Chondrocyte (in vitro differentiated cells): ENCODE measurements around the gene IFI44L. TPM values are rescaled to one million over a fixed set of nuclear protein-coding genes. Genes with fewer than 3 reads are reported as not detected.

Source experiments
- DNase-seq: peaks from one replicate; pipeline ENCODE4 v3.0.0; 2021; ENCODE audit warnings: mixed read lengths, low spot score
- H3K27ac Mint-ChIP-seq: one replicate; pipeline ENCODE4 v1.8.0; 2021; ENCODE audit warnings: mild to moderate bottlenecking, moderate library complexity, mixed read lengths; ENCODE audit not compliant: unreplicated experiment
- H3K27me3 Mint-ChIP-seq: 2 replicates; pipeline ENCODE4 v1.8.0; 2021; ENCODE audit warnings: low read depth, mixed read lengths
- H3K36me3 Mint-ChIP-seq: 2 replicates; pipeline ENCODE4 v1.8.0; 2021; ENCODE audit warnings: low read depth, mixed read lengths
- H3K4me1 Mint-ChIP-seq: 2 replicates; pipeline ENCODE4 v1.8.0; 2021; ENCODE audit warnings: low read depth, mild to moderate bottlenecking, mixed read lengths
- H3K4me3 Mint-ChIP-seq: one replicate; pipeline ENCODE4 v1.8.0; 2021; ENCODE audit warnings: mild to moderate bottlenecking, moderate library complexity, mixed read lengths; ENCODE audit not compliant: unreplicated experiment
- H3K9me3 Mint-ChIP-seq: 2 replicates; pipeline ENCODE4 v1.8.0; 2021; ENCODE audit warnings: low read depth, mixed read lengths
- total RNA-seq: library from RNA; stranded (reverse); gene quantifications from 3 replicates; pipeline ENCODE4 v1.2.1, GENCODE V29; 2021
- TF ChIP-seq, protein P1 (sequence below): fragments of 200-600 bp; sonication (generic); IDR thresholded peaks from 2 replicates; pipeline ENCODE4 v1.5.0; 2021; ENCODE audit warnings: antibody characterized with exemption, mild to moderate bottlenecking, moderate library complexity

Gene IFI44L
- total RNA-seq, 1 donor from 2014 or later, result 10.8 TPM

DNA sequence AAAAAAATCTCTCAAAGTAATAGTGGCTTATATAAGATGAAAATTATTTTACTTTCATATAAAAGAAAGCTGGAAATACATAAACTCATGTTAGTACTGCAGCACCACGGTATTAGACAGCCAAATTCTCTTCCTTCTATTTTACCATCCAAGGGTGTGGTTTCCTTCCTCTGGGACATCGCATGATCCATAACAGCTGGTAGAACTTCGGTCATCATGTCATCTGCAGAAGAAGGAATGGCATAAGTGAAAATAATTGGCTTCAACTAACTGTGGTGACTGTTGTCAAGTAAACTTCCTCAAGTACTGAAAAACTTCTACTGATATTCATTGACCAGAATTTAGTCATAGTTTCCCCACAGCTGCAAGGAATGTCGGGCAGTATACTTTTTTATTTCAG, 28.3 kb upstream of the IFI44L start:
- Mint-ChIP-seq H3K9me3 (peaks cover 8% of the 10 kb centered on the region), H3K27ac (no peak overlapping the region), H3K36me3 (no peaks in the 10 kb centered on the region), H3K4me1 (peaks cover 24% of the 10 kb centered on the region), H3K27me3 (no peaks in the 10 kb centered on the region), H3K4me3 (no peak overlapping the region)
- DNase-seq, result no peak
- TF ChIP-seq, protein P1, sequence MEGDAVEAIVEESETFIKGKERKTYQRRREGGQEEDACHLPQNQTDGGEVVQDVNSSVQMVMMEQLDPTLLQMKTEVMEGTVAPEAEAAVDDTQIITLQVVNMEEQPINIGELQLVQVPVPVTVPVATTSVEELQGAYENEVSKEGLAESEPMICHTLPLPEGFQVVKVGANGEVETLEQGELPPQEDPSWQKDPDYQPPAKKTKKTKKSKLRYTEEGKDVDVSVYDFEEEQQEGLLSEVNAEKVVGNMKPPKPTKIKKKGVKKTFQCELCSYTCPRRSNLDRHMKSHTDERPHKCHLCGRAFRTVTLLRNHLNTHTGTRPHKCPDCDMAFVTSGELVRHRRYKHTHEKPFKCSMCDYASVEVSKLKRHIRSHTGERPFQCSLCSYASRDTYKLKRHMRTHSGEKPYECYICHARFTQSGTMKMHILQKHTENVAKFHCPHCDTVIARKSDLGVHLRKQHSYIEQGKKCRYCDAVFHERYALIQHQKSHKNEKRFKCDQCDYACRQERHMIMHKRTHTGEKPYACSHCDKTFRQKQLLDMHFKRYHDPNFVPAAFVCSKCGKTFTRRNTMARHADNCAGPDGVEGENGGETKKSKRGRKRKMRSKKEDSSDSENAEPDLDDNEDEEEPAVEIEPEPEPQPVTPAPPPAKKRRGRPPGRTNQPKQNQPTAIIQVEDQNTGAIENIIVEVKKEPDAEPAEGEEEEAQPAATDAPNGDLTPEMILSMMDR, result no peak

DNA sequence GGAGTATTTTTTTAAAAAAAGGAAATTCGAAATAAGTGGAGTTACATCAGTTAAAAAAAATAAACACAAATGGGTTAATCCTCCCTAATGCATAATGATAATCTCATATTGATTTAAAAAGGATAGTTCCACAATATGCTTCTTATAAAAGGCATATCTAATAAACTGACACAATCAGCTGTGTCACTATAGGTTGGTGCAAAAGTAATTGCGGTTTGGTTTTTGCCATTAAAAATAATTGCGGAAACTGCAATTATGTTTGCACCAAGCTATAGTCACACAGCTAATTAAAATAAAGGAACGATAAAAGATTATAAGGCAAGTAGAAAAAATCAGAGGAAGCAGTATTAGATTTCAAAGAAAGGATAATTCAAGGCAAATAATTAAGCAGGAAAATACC, 21.0 kb upstream of the IFI44L start:
- Mint-ChIP-seq H3K4me1 (no peaks in the 10 kb centered on the region), H3K36me3 (no peaks in the 10 kb centered on the region), H3K27ac (no peak overlapping the region), H3K9me3 (peaks cover 6% of the 10 kb centered on the region), H3K27me3 (no peaks in the 10 kb centered on the region), H3K4me3 (no peak overlapping the region)
- DNase-seq, result no peak
- TF ChIP-seq, protein P1, result no peak

DNA sequence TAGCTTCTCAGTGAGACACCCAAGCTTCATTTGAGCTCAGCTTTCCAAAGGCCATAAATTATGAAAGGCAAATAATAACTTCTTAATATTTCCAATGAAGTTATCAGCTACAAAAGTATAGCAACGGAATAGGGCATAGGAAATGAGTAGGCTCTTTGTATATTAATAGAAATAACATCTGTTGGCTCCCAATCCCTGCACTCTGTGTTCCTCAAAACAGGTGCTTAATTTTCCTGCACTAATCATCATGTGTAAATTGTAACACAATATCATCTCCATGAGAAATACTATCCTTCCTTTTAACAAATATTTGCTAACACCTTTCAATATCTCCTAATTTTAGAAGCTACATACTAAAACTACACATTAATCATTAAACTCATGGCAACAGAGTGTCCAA, 19.2 kb upstream of the IFI44L start:
- no peaks in the 10 kb centered on the region for H3K27me3 Mint-ChIP-seq
- no peak for DNase-seq
- no peaks in the 10 kb centered on the region for H3K9me3 Mint-ChIP-seq
- TF ChIP-seq, protein P1, result no peak
- no peak overlapping the region for H3K27ac Mint-ChIP-seq
- H3K4me3 Mint-ChIP-seq, result no peak overlapping the region
- H3K36me3 Mint-ChIP-seq, result no peaks in the 10 kb centered on the region
- no peaks in the 10 kb centered on the region for H3K4me1 Mint-ChIP-seq

DNA sequence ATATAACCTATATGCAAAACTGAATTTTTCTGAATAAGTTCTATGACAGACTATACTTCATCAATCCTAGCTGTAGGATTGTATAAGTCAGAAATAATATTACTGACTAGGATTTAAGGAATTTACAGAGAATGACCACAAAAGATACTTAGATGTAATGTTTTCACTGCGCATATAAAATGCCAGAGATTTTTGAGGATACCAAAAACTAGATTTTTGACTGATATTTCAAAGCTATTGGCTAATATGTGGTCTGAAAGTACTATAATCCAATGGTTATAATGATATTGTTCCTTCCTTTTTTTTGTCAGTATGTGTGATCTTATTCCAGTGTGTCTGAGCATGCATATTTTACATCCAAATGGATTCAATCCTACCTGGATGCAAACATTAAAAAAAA, 17.0 kb upstream of the IFI44L start:
- Mint-ChIP-seq H3K9me3 (no peaks in the 10 kb centered on the region), H3K36me3 (no peaks in the 10 kb centered on the region), H3K4me3 (no peak overlapping the region), H3K27ac (no peak overlapping the region), H3K27me3 (peaks cover 2% of the 10 kb centered on the region), H3K4me1 (no peaks in the 10 kb centered on the region)
- DNase-seq, result no peak
- TF ChIP-seq, protein P1, result no peak

DNA sequence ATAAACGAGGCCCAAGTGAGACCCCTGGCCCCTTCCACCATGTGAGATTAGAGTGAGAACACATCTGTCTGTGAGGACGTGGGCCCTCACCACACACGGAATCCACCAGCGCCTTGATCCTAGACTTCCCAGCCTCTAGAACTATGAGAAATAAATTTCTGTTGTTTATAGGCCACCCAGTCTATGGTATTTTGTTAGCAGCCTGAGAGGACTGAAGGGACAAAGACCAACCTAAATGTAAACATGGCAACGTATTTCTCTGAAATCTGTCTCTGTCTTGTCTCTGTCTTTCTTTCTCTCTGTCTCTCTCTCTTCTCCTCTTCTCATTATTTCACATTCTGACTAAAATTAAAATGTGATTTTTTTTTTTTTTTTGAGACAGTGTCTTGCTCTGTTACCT, 15.6 kb upstream of the IFI44L start:
- Mint-ChIP-seq H3K27me3 (peaks cover 6% of the 10 kb centered on the region), H3K36me3 (no peaks in the 10 kb centered on the region), H3K4me3 (no peak overlapping the region), H3K4me1 (no peaks in the 10 kb centered on the region), H3K27ac (no peak overlapping the region), H3K9me3 (no peaks in the 10 kb centered on the region)
- TF ChIP-seq, protein P1, result no peak
- no peak for DNase-seq
